GM12892 (cell line): ENCODE results near the gene MAGI3.

Source experiments
- POLR2A ChIP-seq: IDR thresholded peaks from 2 replicates; pipeline ENCODE4 v1.6.1; 2011; ENCODE audit warnings: low read depth, low read length, control low read depth
- POLR2AphosphoS5 ChIP-seq: IDR thresholded peaks from 2 replicates; pipeline ENCODE4 v1.6.1; 2011; ENCODE audit warnings: low read depth, low read length, control low read depth
- TAF1 ChIP-seq: IDR thresholded peaks from 2 replicates; pipeline ENCODE4 v1.6.1; 2011; ENCODE audit warnings: low read depth, mild to moderate bottlenecking, control low read depth, low read length, borderline replicate concordance

DNA sequence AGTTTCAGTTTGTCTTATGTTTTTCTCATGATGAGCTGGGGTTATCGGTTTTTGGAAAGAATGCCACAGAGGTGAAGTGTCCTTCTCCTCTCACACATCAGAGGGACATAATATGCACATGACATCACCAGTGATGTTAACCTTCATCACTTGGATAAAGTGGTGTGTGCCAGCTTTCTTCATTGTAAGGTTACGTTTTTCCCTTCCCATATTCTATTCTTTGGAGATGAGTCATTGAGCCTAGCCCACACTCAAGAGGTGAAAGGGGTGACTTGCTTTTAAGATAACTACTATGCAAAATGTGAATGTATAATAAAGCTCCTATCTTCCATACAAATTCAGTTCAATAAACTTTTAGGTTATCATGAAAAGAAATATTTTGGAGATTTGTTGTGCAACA, 36.7 kb upstream of the MAGI3 start:
- TF ChIP-seq POLR2AphosphoS5: no peak
- TF ChIP-seq POLR2A: no peak
- TF ChIP-seq TAF1: no peak
